HG03066 (cell line): ENCODE data around the gene MINDY2.
A peak's percentile ranks its signal among the peaks of the same experiment; 100 is the strongest.
"Not testable (repeated sequence)": the region's sequence is repeated elsewhere in the genome, so short reads cannot be mapped to it uniquely, and the experiment has no call there.

Experiments used
- ATAC-seq: cut with Tn5 transposase; IDR thresholded peaks from one replicate; pipeline ENCODE4 v1.9.1; 2021; ENCODE audit warnings: low read depth; ENCODE audit not compliant: unreplicated experiment

The MINDY2 gene

GRCh38 chr15:58752716-58753115 is 18.4 kb upstream of the MINDY2 start:
- no peak for ATAC-seq

GRCh38 chr15:58755350-58755749 is 15.8 kb upstream of the MINDY2 start:
- ATAC-seq: no peak

- ATAC-seq: no peak
These were observed 15.1 kb upstream of the MINDY2 start for GRCh38 chr15:58755956-58756355.

- no peak for ATAC-seq
These were observed 13.0 kb upstream of the MINDY2 start for GRCh38 chr15:58758141-58758540.

GRCh38 chr15:58760385-58761009 is 10.6 kb upstream of the MINDY2 start:
- no peak for ATAC-seq

- ATAC-seq: no peak
These were observed 10.1 kb upstream of the MINDY2 start for GRCh38 chr15:58761010-58761388.

GRCh38 chr15:58762285-58762684 is 8.8 kb upstream of the MINDY2 start:
- no peak for ATAC-seq

- ATAC-seq: no peak
These were observed 8.4 kb upstream of the MINDY2 start for GRCh38 chr15:58762731-58763130.

GRCh38 chr15:58764468-58764867 is 6.6 kb upstream of the MINDY2 start:
- ATAC-seq: no peak

GRCh38 chr15:58766290-58766689 is 4.8 kb upstream of the MINDY2 start:
- ATAC-seq: no peak

GRCh38 chr15:58768601-58769004 is 2.5 kb upstream of the MINDY2 start:
- not testable (repeated sequence) for ATAC-seq

- peak; percentile 14 for ATAC-seq
These were observed 614 bp upstream of the MINDY2 start for GRCh38 chr15:58770519-58770856.

- ATAC-seq: peak; percentile 2
These were observed 634 bp downstream of the MINDY2 start for GRCh38 chr15:58771621-58772250.

GRCh38 chr15:58773024-58773423 is 1.9 kb downstream of the MINDY2 start:
- no peak for ATAC-seq

- no peak for ATAC-seq
These were observed 4.3 kb downstream of the MINDY2 start for GRCh38 chr15:58775402-58775801.

- no peak for ATAC-seq
These were observed 6.0 kb downstream of the MINDY2 start for GRCh38 chr15:58777107-58777506.

GRCh38 chr15:58779554-58779953 is 8.5 kb downstream of the MINDY2 start:
- ATAC-seq: no peak

- ATAC-seq: no peak
These were observed 14.3 kb downstream of the MINDY2 start for GRCh38 chr15:58785355-58785754.

GRCh38 chr15:58788056-58788710 is 17.1 kb downstream of the MINDY2 start:
- ATAC-seq: no peak

- ATAC-seq: no peak
These were observed 22.8 kb downstream of the MINDY2 start for GRCh38 chr15:58793862-58794261.

GRCh38 chr15:58795825-58796224 is 24.7 kb downstream of the MINDY2 start:
- no peak for ATAC-seq

- no peak for ATAC-seq
These were observed 26.4 kb downstream of the MINDY2 start for GRCh38 chr15:58797505-58797904.
